ENCODE data around the gene RNU6-7. TPM values are rescaled to one million over a fixed set of nuclear protein-coding genes. Genes with fewer than 3 reads are reported as not detected.

Gene RNU6-7
- total RNA-seq, 1 experiment from 2014 or later: not detected

GRCh38 chr14:32195636-32196035 is 6.2 kb upstream of the RNU6-7 start:
- no CpG with 5 or more reads among the region's 1 CpG for WGBS (ENCODE audit: extremely low coverage, insufficient read length, low lambda C conversion rate)
- Histone ChIP-seq H3K9me3 (ENCODE audit: control insufficient read depth, low read depth, low read length) (no peaks in the 10 kb centered on the region), H3K79me2 (ENCODE audit: insufficient read depth, low read length) (no peaks in the 10 kb centered on the region), H3K4me1 (ENCODE audit: insufficient read depth, low read length) (no peaks in the 10 kb centered on the region), H2BK15ac (ENCODE audit: low read depth, low read length) (no peak overlapping the region), H3K23me2 (ENCODE audit: insufficient read length, low read depth, low read length, poor library complexity, severe bottlenecking) (no peaks in the 10 kb centered on the region), H3K23ac (ENCODE audit: insufficient read length, low read depth, low read length) (no peak overlapping the region), H3K14ac (ENCODE audit: insufficient read depth, low read length) (no peak overlapping the region), H2BK5ac (ENCODE audit: insufficient read length, low read length) (no peak overlapping the region), H3K4ac (ENCODE audit: low read depth, low read length) (no peak overlapping the region), H3K9ac (ENCODE audit: extremely low read depth, insufficient read length, low read length) (no peak overlapping the region), H4K91ac (ENCODE audit: insufficient read length, low read depth, low read length) (no peak overlapping the region), H3K56ac (ENCODE audit: insufficient read length, low read depth, low read length) (no peak overlapping the region), H3T11ph (ENCODE audit: low read length) (no peak overlapping the region), H4K20me1 (ENCODE audit: control insufficient read depth, insufficient read depth, insufficient read length) (no peaks in the 10 kb centered on the region), H3K18ac (ENCODE audit: insufficient read length, low read depth, low read length) (no peak overlapping the region), H2BK20ac (ENCODE audit: low read depth, low read length, poor library complexity, severe bottlenecking) (no peak overlapping the region), H3K4me2 (ENCODE audit: insufficient read depth, insufficient read length, low read length) (no peak overlapping the region), H2BK12ac (ENCODE audit: insufficient read length, low read depth, low read length) (no peak overlapping the region), H2AK5ac (ENCODE audit: insufficient read length, low read length) (no peak overlapping the region), H2BK120ac (ENCODE audit: low read depth, low read length, poor library complexity, severe bottlenecking) (no peak overlapping the region), H3K27ac (ENCODE audit: insufficient read length, low read depth, low read length) (no peak overlapping the region), H4K5ac (ENCODE audit: insufficient read length, low read depth, low read length) (no peak overlapping the region), H4K8ac (replicated peaks; ENCODE audit: insufficient read length, low read depth, low read length) (no peak overlapping the region), H2AFZ (ENCODE audit: low read length) (no peak overlapping the region), H3K27me3 (ENCODE audit: insufficient read depth, low read length) (no peaks in the 10 kb centered on the region), H3K79me1 (ENCODE audit: insufficient read depth, low read depth, low read length, poor library complexity, severe bottlenecking) (no peaks in the 10 kb centered on the region)
- Mint-ChIP-seq H3K4me3 (no peak overlapping the region), H3K27ac (no peak overlapping the region), H3K4me1 (peaks cover 2 to 3% of the 10 kb centered on the region in 2 experiments), H3K36me3 (ENCODE audit: insufficient read depth in 1 of 3, low read depth in 3 of 3) (no peaks in the 10 kb centered on the region), H3K9me3 (no peaks in the 10 kb centered on the region), H3K27me3 (ENCODE audit: low read depth) (peaks cover 2% of the 10 kb centered on the region)
- TF ChIP-seq, protein P1, sequence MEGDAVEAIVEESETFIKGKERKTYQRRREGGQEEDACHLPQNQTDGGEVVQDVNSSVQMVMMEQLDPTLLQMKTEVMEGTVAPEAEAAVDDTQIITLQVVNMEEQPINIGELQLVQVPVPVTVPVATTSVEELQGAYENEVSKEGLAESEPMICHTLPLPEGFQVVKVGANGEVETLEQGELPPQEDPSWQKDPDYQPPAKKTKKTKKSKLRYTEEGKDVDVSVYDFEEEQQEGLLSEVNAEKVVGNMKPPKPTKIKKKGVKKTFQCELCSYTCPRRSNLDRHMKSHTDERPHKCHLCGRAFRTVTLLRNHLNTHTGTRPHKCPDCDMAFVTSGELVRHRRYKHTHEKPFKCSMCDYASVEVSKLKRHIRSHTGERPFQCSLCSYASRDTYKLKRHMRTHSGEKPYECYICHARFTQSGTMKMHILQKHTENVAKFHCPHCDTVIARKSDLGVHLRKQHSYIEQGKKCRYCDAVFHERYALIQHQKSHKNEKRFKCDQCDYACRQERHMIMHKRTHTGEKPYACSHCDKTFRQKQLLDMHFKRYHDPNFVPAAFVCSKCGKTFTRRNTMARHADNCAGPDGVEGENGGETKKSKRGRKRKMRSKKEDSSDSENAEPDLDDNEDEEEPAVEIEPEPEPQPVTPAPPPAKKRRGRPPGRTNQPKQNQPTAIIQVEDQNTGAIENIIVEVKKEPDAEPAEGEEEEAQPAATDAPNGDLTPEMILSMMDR (conservative IDR thresholded peaks at IDR 0.05): no peak
- no peak for DNase-seq
